Mesenchymal stem cell (in vitro differentiated cells and primary cell): ENCODE measurements around the gene UBTD2.

Experiments
- DNase-seq: peaks from one replicate; pipeline ENCODE4 v3.0.0-alpha.2; 2013
- H2AFZ ChIP-seq: one replicate; pipeline ENCODE4 v1.6.1; 2013; ENCODE audit warnings: low read depth, mild to moderate bottlenecking, control low read depth, inconsistent platforms, low read length, moderate library complexity
- H2AK5ac ChIP-seq: 2 replicates; pipeline ENCODE4 v1.6.1; 2013; ENCODE audit warnings: low read length, moderate library complexity, mild to moderate bottlenecking, inconsistent platforms; ENCODE audit not compliant: severe bottlenecking
- H2BK120ac ChIP-seq: one replicate; pipeline ENCODE4 v1.6.1; 2013; ENCODE audit warnings: low read depth, mild to moderate bottlenecking, inconsistent platforms, low read length, moderate library complexity
- H2BK12ac ChIP-seq, 2 experiments: one replicate each; pipeline ENCODE4 v1.6.1; 2013; ENCODE audit warnings: inconsistent platforms in 2 of 2, low read length in 2 of 2, mild to moderate bottlenecking in 2 of 2, moderate library complexity in 2 of 2, control low read depth in 1 of 2
- H2BK15ac ChIP-seq: one replicate; pipeline ENCODE4 v1.6.1; 2013; ENCODE audit warnings: mild to moderate bottlenecking, low read depth, inconsistent platforms; ENCODE audit not compliant: poor library complexity, severe bottlenecking
- H2BK5ac ChIP-seq: 2 replicates; pipeline ENCODE4 v1.6.1; 2013; ENCODE audit warnings: low read depth, mild to moderate bottlenecking, low read length, control low read depth, inconsistent platforms; ENCODE audit not compliant: poor library complexity, severe bottlenecking
- H3K14ac ChIP-seq, 2 experiments: one replicate each; pipeline ENCODE4 v1.6.1; 2013; ENCODE audit warnings: inconsistent platforms in 2 of 2, low read length in 2 of 2, control low read depth in 1 of 2, mild to moderate bottlenecking in 1 of 2, moderate library complexity in 1 of 2
- H3K18ac ChIP-seq, 2 experiments: one replicate each; pipeline ENCODE4 v1.6.1; 2013; ENCODE audit warnings: inconsistent platforms in 2 of 2, low read length in 2 of 2, control low read depth in 1 of 2, low read depth in 1 of 2, mild to moderate bottlenecking in 1 of 2
- H3K23ac ChIP-seq, 2 experiments: one replicate each; pipeline ENCODE4 v1.6.1; 2013; ENCODE audit warnings: inconsistent platforms in 2 of 2, low read length in 2 of 2, mild to moderate bottlenecking in 2 of 2, moderate library complexity in 2 of 2, control low read depth in 1 of 2
- H3K27ac ChIP-seq: 2 replicates; pipeline ENCODE4 v1.5.1; 2013; ENCODE audit warnings: mild to moderate bottlenecking, moderate library complexity, low read length, control low read depth, inconsistent platforms; ENCODE audit not compliant: poor library complexity, severe bottlenecking
- H3K27me3 ChIP-seq, 2 experiments: 2 replicates each; pipeline versions ENCODE4 v1.6.1 to v1.7.0; 2013; ENCODE audit warnings: low read length in 2 of 2, mild to moderate bottlenecking in 2 of 2, moderate library complexity in 2 of 2, control low read depth in 1 of 2, inconsistent platforms in 1 of 2; ENCODE audit not compliant: control insufficient read depth in 1 of 2, insufficient read depth in 1 of 2
- H3K36me3 ChIP-seq, 2 experiments: 2 replicates each; pipeline versions ENCODE4 v1.6.1 to v1.7.0; 2013; ENCODE audit warnings: low read length in 2 of 2, control low read depth in 1 of 2, inconsistent platforms in 1 of 2, low read depth in 1 of 2, mild to moderate bottlenecking in 1 of 2; ENCODE audit not compliant: insufficient read depth in 2 of 2, control insufficient read depth in 1 of 2
- H3K4ac ChIP-seq, 2 experiments: one replicate each; pipeline ENCODE4 v1.6.1; 2013; ENCODE audit warnings: inconsistent platforms in 2 of 2, low read length in 2 of 2, mild to moderate bottlenecking in 2 of 2, moderate library complexity in 2 of 2, control low read depth in 1 of 2, low read depth in 1 of 2
- H3K4me1 ChIP-seq: 2 replicates; pipeline ENCODE4 v1.6.1; 2013; ENCODE audit warnings: low read depth, low read length, control low read depth; ENCODE audit not compliant: control insufficient read depth, insufficient read depth
- H3K4me2 ChIP-seq: 2 replicates; pipeline ENCODE4 v1.6.1; 2013; ENCODE audit warnings: low read length, mild to moderate bottlenecking, inconsistent platforms; ENCODE audit not compliant: poor library complexity, severe bottlenecking
- H3K4me3 ChIP-seq, 2 experiments: 2 replicates each; pipeline versions ENCODE4 v1.5.1 to v1.7.0; 2013; ENCODE audit warnings: low read length in 2 of 2, mild to moderate bottlenecking in 2 of 2, control low read depth in 1 of 2, low read depth in 1 of 2; ENCODE audit not compliant: insufficient read depth in 1 of 2
- H3K79me1 ChIP-seq: replicated peaks from 2 replicates; pipeline ENCODE4 v1.6.1; 2013; ENCODE audit warnings: mild to moderate bottlenecking, control low read depth, low read length, inconsistent platforms; ENCODE audit not compliant: poor library complexity, severe bottlenecking
- H3K9ac ChIP-seq: 2 replicates; pipeline ENCODE4 v1.7.0; 2013; ENCODE audit warnings: mild to moderate bottlenecking, low read length, moderate library complexity
- H3K9me3 ChIP-seq: 2 replicates; pipeline ENCODE4 v1.7.0; 2013; ENCODE audit warnings: mild to moderate bottlenecking, low read length; ENCODE audit not compliant: control insufficient read depth
- H4K8ac ChIP-seq: one replicate; pipeline ENCODE4 v1.6.1; 2013; ENCODE audit warnings: inconsistent platforms, mild to moderate bottlenecking, low read length, moderate library complexity
- H4K91ac ChIP-seq: one replicate; pipeline ENCODE4 v1.6.1; 2013; ENCODE audit warnings: mild to moderate bottlenecking, low read length, inconsistent platforms
- WGBS: methylation state at CpG from one replicate; pipeline ENCODE4 v1.1.7; 2013; ENCODE audit warnings: mixed read lengths; 5-methylcytosine and 5-hydroxymethylcytosine counted together

Gene UBTD2

DNA sequence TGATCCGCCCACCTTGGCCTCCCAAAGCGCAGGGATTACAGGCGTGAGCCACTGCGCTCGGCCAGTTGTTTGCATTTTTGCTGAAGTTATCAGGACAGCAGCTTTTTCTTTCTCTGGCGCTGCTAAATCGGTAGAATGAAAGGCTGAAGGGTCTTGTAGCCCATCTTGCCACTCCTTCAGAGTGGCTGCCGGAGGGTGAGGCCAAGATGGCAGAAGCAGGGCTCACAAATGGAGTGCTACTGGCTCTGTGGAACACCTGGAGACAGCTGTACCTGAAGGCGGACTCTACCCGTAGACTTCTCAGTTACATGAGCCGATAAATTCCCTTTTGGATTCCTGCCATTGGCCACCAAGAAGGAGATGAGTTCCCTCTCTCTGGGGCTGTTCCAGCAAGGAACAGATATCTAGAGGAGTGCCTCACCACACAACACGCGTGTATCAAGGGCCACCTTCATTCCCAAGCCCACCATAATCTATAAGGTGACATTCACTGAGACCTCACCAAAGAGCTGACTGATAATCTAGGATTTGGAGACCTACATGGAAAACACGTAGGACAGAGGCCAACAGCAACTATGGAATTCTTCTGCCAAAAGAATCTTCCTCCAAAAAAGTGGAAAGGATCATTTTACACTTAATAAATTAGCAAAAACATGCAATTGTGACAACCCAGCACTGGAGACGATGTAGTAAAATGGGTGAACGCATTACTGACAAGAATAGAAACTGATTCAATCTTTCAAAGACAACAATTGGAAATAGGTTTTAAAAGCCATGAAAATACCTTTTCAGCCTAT lies 117.3 kb downstream of the UBTD2 start:
- Histone ChIP-seq H3K4me3 (no peak overlapping the region), H3K27ac (no peak overlapping the region), H3K36me3 (peaks cover 8 to 38% of the 10 kb centered on the region in 2 experiments), H3K4me1 (peaks cover 25% of the 10 kb centered on the region), H4K8ac (no peak overlapping the region), H2BK120ac (no peak overlapping the region), H3K79me1 (peaks cover 43% of the 10 kb centered on the region), H2BK15ac (no peak overlapping the region), H2AFZ (no peak overlapping the region), H3K4ac (no peak overlapping the region), H2BK5ac (no peak overlapping the region), H3K18ac (no peak overlapping the region), H3K27me3 (no peaks in the 10 kb centered on the region), H3K4me2 (no peak overlapping the region), H2AK5ac (no peak overlapping the region), H2BK12ac (no peak overlapping the region), H3K14ac (no peak overlapping the region), H3K23ac (no peak overlapping the region), H3K9me3 (no peaks in the 10 kb centered on the region), H4K91ac (no peak overlapping the region), H3K9ac (no peak overlapping the region)
- 98% methylated on average over 16 of the region's 16 CpGs for WGBS
- DNase-seq = no peak

DNA sequence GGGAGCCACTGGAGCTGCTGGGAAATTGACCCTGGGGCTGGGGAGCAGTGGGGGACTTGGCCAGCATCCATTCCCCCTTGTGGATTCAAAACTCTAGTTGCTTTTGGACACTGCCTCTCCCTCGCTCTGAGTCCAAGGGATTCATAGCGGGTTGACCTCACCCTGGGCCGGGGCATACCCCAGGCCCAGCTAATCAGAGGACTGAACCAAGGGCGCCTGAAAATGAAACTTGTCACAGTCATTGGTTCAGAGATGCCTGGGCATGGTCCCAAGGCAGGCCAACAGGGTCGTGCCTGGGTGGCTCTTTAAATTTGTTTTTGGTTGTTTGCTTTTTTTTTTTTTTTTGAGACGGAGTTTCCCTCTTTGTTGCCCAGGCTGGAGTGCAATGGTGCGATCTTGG lies 118.1 kb downstream of the UBTD2 start:
- no peak overlapping the region for H4K8ac ChIP-seq
- no peak overlapping the region for H2BK120ac ChIP-seq
- H3K4me3 ChIP-seq = no peak overlapping the region
- no peak overlapping the region for H2AK5ac ChIP-seq
- H4K91ac ChIP-seq = no peak overlapping the region
- H3K14ac ChIP-seq = no peak overlapping the region
- H2BK5ac ChIP-seq = no peak overlapping the region
- peaks cover 44% of the 10 kb centered on the region for H3K79me1 ChIP-seq
- peaks cover 5 to 35% of the 10 kb centered on the region in 2 experiments for H3K36me3 ChIP-seq
- H2BK12ac ChIP-seq = no peak overlapping the region
- 98% methylated on average over 7 of the region's 7 CpGs for WGBS
- no peak overlapping the region for H3K4ac ChIP-seq
- H3K27ac ChIP-seq = no peak overlapping the region
- H3K9me3 ChIP-seq = no peaks in the 10 kb centered on the region
- no peak overlapping the region for H2BK15ac ChIP-seq
- no peak overlapping the region for H3K23ac ChIP-seq
- no peak overlapping the region for H3K9ac ChIP-seq
- H3K4me2 ChIP-seq = no peak overlapping the region
- H3K18ac ChIP-seq = no peak overlapping the region
- no peak overlapping the region for H2AFZ ChIP-seq
- H3K27me3 ChIP-seq = no peaks in the 10 kb centered on the region
- H3K4me1 ChIP-seq = peaks cover 25% of the 10 kb centered on the region
- no peak for DNase-seq

DNA sequence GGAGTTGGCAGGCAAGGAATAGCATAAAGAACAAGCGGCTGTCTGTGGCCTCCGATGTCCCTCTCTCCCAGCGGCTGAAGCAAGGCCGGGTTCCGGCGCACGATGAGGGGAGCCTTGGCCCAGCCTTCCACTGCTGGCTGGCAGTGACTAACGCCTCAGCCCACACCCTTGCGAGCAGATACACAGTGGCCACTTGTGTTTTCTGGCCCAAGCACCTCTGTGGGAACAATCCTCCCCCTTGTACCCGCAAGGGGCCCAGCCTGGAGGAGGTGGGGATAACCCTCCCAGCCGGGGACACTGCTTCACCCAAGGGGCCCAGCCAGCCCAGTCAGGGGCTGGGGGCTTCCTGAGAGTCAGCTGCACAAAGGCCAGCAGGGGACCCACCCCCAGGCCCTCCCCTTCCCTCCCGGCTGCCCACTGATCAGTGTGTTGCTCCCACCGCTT lies 118.8 kb downstream of the UBTD2 start:
- Histone ChIP-seq H3K18ac (peak overlapping the region in 1 of 2 experiments; percentile 50), H3K4me1 (peaks cover 25% of the 10 kb centered on the region), H3K4me3 (peak overlapping the region in 1 of 2 experiments; percentile 33), H3K79me1 (peaks cover 43% of the 10 kb centered on the region), H3K4me2 (no peak overlapping the region), H2BK15ac (no peak overlapping the region), H4K91ac (no peak overlapping the region), H3K4ac (no peak overlapping the region), H3K36me3 (peaks cover 3 to 31% of the 10 kb centered on the region in 2 experiments), H2BK120ac (no peak overlapping the region), H3K9me3 (no peaks in the 10 kb centered on the region), H3K27ac (no peak overlapping the region), H3K23ac (no peak overlapping the region), H4K8ac (no peak overlapping the region), H2AFZ (no peak overlapping the region), H3K14ac (peak overlapping the region in 1 of 2 experiments; percentile 16), H3K9ac (peak overlapping the region; percentile 56), H2BK5ac (no peak overlapping the region), H2AK5ac (no peak overlapping the region), H3K27me3 (no peaks in the 10 kb centered on the region), H2BK12ac (no peak overlapping the region)
- WGBS = 93% methylated on average over 13 of the region's 13 CpGs
- DNase-seq = no peak

DNA sequence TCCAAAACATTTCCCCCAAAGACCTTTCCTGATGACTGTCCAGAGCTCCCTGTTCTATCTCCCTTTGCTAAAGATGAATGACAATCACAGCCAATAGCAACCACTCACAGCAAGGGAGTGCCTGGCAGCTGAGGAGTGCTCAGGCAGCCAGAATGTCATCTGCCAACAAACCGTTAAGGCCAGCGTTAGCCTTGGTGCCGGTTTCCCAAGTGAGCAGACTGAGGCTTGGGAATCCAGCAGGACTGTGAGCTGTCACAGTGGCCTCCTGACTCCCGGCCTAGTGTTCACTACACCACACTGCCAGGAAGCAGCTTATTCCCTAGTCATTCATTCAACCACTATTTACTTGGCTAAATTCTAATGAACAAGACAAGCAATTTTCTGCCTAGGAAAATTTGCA lies 120.2 kb downstream of the UBTD2 start:
- Histone ChIP-seq H2BK15ac (no peak overlapping the region), H3K4ac (no peak overlapping the region), H3K27me3 (no peaks in the 10 kb centered on the region), H2BK120ac (no peak overlapping the region), H3K23ac (no peak overlapping the region), H3K27ac (no peak overlapping the region), H4K8ac (no peak overlapping the region), H3K4me2 (no peak overlapping the region), H2BK5ac (no peak overlapping the region), H3K14ac (peak overlapping the region in 1 of 2 experiments; percentile 5), H3K4me3 (no peak overlapping the region), H3K9ac (peak overlapping the region; percentile 22), H2AFZ (no peak overlapping the region), H3K79me1 (peaks cover 38% of the 10 kb centered on the region), H4K91ac (peak overlapping the region; percentile 19), H3K18ac (no peak overlapping the region), H3K36me3 (peaks cover 3 to 24% of the 10 kb centered on the region in 2 experiments), H3K4me1 (peaks cover 16% of the 10 kb centered on the region), H2BK12ac (no peak overlapping the region), H2AK5ac (no peak overlapping the region), H3K9me3 (no peaks in the 10 kb centered on the region)
- 72% methylated on average over 4 of the region's 4 CpGs for WGBS
- peak; percentile 41 for DNase-seq
